Esophagus squamous epithelium (tissue), 4 donors: ENCODE measurements around the gene CMTR1.

Experiments
- POLR2A ChIP-seq, 4 donors: fragments of 450-650 bp; IDR thresholded peaks; one replicate each; pipeline ENCODE4 v1.6.1; 2017; ENCODE audit warnings: antibody characterized with exemption in 4 of 4, mild to moderate bottlenecking in 4 of 4, moderate library complexity in 3 of 4
- TF ChIP-seq, protein P1 (sequence below), 6 experiments: fragments of 450-650 bp in 4 of 6; fragments of 200-600 bp in 2 of 6; sonication (generic) in 2 of 6; IDR thresholded peaks; one replicate each; pipeline ENCODE4 v1.5.1; 2016 to 2019; ENCODE audit warnings: antibody characterized with exemption in 6 of 6, mild to moderate bottlenecking in 4 of 6, moderate library complexity in 4 of 6

GRCh38 chr6:37528541-37528940 lies 95.5 kb downstream of the CMTR1 start:
- no peak for TF ChIP-seq POLR2A (IDR thresholded peaks at IDR 0.05)
- TF ChIP-seq, protein P1, sequence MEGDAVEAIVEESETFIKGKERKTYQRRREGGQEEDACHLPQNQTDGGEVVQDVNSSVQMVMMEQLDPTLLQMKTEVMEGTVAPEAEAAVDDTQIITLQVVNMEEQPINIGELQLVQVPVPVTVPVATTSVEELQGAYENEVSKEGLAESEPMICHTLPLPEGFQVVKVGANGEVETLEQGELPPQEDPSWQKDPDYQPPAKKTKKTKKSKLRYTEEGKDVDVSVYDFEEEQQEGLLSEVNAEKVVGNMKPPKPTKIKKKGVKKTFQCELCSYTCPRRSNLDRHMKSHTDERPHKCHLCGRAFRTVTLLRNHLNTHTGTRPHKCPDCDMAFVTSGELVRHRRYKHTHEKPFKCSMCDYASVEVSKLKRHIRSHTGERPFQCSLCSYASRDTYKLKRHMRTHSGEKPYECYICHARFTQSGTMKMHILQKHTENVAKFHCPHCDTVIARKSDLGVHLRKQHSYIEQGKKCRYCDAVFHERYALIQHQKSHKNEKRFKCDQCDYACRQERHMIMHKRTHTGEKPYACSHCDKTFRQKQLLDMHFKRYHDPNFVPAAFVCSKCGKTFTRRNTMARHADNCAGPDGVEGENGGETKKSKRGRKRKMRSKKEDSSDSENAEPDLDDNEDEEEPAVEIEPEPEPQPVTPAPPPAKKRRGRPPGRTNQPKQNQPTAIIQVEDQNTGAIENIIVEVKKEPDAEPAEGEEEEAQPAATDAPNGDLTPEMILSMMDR (IDR thresholded peaks at IDR 0.05): no peak
